ENCODE results near the gene HSFX2. TPM values are rescaled to one million over a fixed set of nuclear protein-coding genes. Genes with fewer than 3 reads are reported as not detected.
"Not testable (repeated sequence)": the region's sequence is repeated elsewhere in the genome, so short reads cannot be mapped to it uniquely, and the experiment has no call there.

Gene HSFX2, protein sequence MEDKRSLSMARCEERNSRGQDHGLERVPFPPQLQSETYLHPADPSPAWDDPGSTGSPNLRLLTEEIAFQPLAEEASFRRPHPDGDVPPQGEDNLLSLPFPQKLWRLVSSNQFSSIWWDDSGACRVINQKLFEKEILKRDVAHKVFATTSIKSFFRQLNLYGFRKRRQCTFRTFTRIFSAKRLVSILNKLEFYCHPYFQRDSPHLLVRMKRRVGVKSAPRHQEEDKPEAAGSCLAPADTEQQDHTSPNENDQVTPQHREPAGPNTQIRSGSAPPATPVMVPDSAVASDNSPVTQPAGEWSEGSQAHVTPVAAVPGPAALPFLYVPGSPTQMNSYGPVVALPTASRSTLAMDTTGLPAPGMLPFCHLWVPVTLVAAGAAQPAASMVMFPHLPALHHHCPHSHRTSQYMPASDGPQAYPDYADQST
- 0.43 TPM in 1 of 2 replicates, not detected in the other for total RNA-seq (2014; rRNA removed; shearing (Covaris generic))
- not detected in 2 replicates for polyA plus RNA-seq (2016; fragmentation: Nextera tagmentation; extraction: Ambion mirVana)

GRCh38 chrX:149595214-149595613 lies at the start of gene HSFX2:
Gene HSFX2 (minus strand): TSS chrX:149595314. CDS start chrX:149594700, 614 bp downstream.
- H3K9ac ChIP-seq; DNase-seq; H2AFZ ChIP-seq; H4K20me1 ChIP-seq (ENCODE audit: insufficient read depth); H3K9me2 ChIP-seq (ENCODE audit: insufficient read depth); H3K4me3 ChIP-seq; H3K9me3 ChIP-seq (ENCODE audit: low read depth); H3K36me3 ChIP-seq (ENCODE audit: low read depth); H3K79me2 ChIP-seq (ENCODE audit: insufficient read depth); H3F3A ChIP-seq (ENCODE audit: insufficient read depth); H3K27me3 ChIP-seq (replicated peaks; ENCODE audit: insufficient read depth); in situ Hi-C loops (cut with MboI); H3K4me1 ChIP-seq (ENCODE audit: insufficient read depth); H3K4me2 ChIP-seq (ENCODE audit: unreplicated experiment); H3K27ac ChIP-seq: not testable (repeated sequence)
- no CpG with 5 or more reads among the region's 17 CpGs for WGBS, 2 experiments (ENCODE audit: low coverage in 1 of 2, low lambda C conversion rate in 2 of 2, missing lambda C conversion rate in 2 of 2)

- H3K79me2 ChIP-seq (ENCODE audit: insufficient read depth) = no peaks in the 10 kb centered on the region
- no peak overlapping the region for H2AFZ ChIP-seq
- H3K27ac ChIP-seq = no peak overlapping the region
- no peaks in the 10 kb centered on the region for H3K36me3 ChIP-seq (ENCODE audit: low read depth)
- WGBS, 2 experiments (ENCODE audit: low coverage in 1 of 2, low lambda C conversion rate in 2 of 2, missing lambda C conversion rate in 2 of 2) = 28 to 29% methylated on average over 4 of the region's 4 CpGs
- in situ Hi-C loops (cut with MboI) = no loop called here
- H3F3A ChIP-seq (ENCODE audit: insufficient read depth) = no peaks in the 10 kb centered on the region
- H4K20me1 ChIP-seq (ENCODE audit: insufficient read depth) = no peaks in the 10 kb centered on the region
- H3K4me3 ChIP-seq = no peak overlapping the region
- peaks cover 6% of the 10 kb centered on the region for H3K4me1 ChIP-seq (ENCODE audit: insufficient read depth)
- H3K9me3 ChIP-seq (ENCODE audit: low read depth) = no peaks in the 10 kb centered on the region
- H3K9me2 ChIP-seq (ENCODE audit: insufficient read depth) = no peaks in the 10 kb centered on the region
- no peak for DNase-seq
- H3K4me2 ChIP-seq (ENCODE audit: unreplicated experiment) = no peak overlapping the region
- H3K27me3 ChIP-seq (replicated peaks; ENCODE audit: insufficient read depth) = no peaks in the 10 kb centered on the region
- no peak for TF ChIP-seq EZH2 (IDR thresholded peaks at IDR 0.05; ENCODE audit: insufficient read depth, poor library complexity, severe bottlenecking)
- TF ChIP-seq EZH2phosphoT487 (IDR thresholded peaks at IDR 0.05; ENCODE audit: insufficient read depth, low read depth) = no peak
- no peak overlapping the region for H3K9ac ChIP-seq
Measured at GRCh38 chrX:149643496-149643895, 48.4 kb upstream of the HSFX2 start.

GRCh38 chrX:149641835-149642234 lies 46.7 kb upstream of the HSFX2 start:
- no peak for TF ChIP-seq EZH2 (IDR thresholded peaks at IDR 0.05; ENCODE audit: insufficient read depth, poor library complexity, severe bottlenecking)
- no peak for TF ChIP-seq EZH2phosphoT487 (IDR thresholded peaks at IDR 0.05; ENCODE audit: insufficient read depth, low read depth)
- no peak overlapping the region for H3K27ac ChIP-seq
- no peaks in the 10 kb centered on the region for H4K20me1 ChIP-seq (ENCODE audit: insufficient read depth)
- DNase-seq = peak; percentile 16
- no peaks in the 10 kb centered on the region for H3K36me3 ChIP-seq (ENCODE audit: low read depth)
- H3K9me3 ChIP-seq (ENCODE audit: low read depth) = no peaks in the 10 kb centered on the region
- WGBS, 2 experiments (ENCODE audit: low coverage in 1 of 2, low lambda C conversion rate in 2 of 2, missing lambda C conversion rate in 2 of 2) = 0 to 4% methylated on average over 2 of the region's 2 CpGs
- in situ Hi-C loops (cut with MboI) = no loop called here
- no peaks in the 10 kb centered on the region for H3K79me2 ChIP-seq (ENCODE audit: insufficient read depth)
- H3K4me3 ChIP-seq = no peak overlapping the region; the same call in 1 of the 2 replicates
- H3F3A ChIP-seq (ENCODE audit: insufficient read depth) = no peaks in the 10 kb centered on the region
- no peak overlapping the region for H2AFZ ChIP-seq
- H3K4me1 ChIP-seq (ENCODE audit: insufficient read depth) = peaks cover 7% of the 10 kb centered on the region
- H3K4me2 ChIP-seq (ENCODE audit: unreplicated experiment) = peak overlapping the region; percentile 28
- H3K9me2 ChIP-seq (ENCODE audit: insufficient read depth) = no peaks in the 10 kb centered on the region
- no peaks in the 10 kb centered on the region for H3K27me3 ChIP-seq (replicated peaks; ENCODE audit: insufficient read depth)
- H3K9ac ChIP-seq = no peak overlapping the region

DNA sequence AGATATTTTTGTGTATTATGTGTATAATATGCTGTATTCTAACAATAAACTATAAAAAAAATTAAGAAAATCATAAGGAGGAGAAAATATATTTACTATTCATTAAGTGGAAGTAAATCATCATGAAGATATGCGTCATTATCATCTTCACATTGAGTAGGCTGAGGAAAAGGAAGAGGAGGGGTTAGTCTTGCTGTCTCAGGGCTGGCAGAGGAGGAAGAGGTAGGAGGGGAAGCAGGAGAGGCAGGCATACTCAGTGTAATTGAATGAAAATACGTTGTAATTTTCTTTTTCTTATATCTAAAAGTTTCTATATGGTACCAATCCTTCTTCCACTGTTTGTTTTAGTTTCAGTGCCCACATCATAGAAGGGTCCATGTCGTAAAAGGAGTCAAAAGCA lies 46.3 kb upstream of the HSFX2 start:
- Histone ChIP-seq H4K20me1 (ENCODE audit: insufficient read depth) (no peaks in the 10 kb centered on the region), H3K4me1 (ENCODE audit: insufficient read depth) (peaks cover 7% of the 10 kb centered on the region), H3K27me3 (replicated peaks; ENCODE audit: insufficient read depth) (no peaks in the 10 kb centered on the region), H2AFZ (no peak overlapping the region), H3K4me3 (no peak overlapping the region; the same call in 1 of the 2 replicates), H3K9me2 (ENCODE audit: insufficient read depth) (no peaks in the 10 kb centered on the region), H3K9ac (no peak overlapping the region), H3K36me3 (ENCODE audit: low read depth) (no peaks in the 10 kb centered on the region), H3K27ac (no peak overlapping the region), H3F3A (ENCODE audit: insufficient read depth) (no peaks in the 10 kb centered on the region), H3K79me2 (ENCODE audit: insufficient read depth) (no peaks in the 10 kb centered on the region), H3K9me3 (ENCODE audit: low read depth) (no peaks in the 10 kb centered on the region), H3K4me2 (ENCODE audit: unreplicated experiment) (no peak overlapping the region)
- WGBS, 2 experiments (ENCODE audit: low coverage in 1 of 2, low lambda C conversion rate in 2 of 2, missing lambda C conversion rate in 2 of 2) = 0 to 7% methylated on average over 3 of the region's 3 CpGs
- peak; percentile 26 for DNase-seq
- in situ Hi-C loops (cut with MboI) = no loop called here
- TF ChIP-seq EZH2phosphoT487 (IDR thresholded peaks at IDR 0.05; ENCODE audit: insufficient read depth, low read depth) (no peak), EZH2 (IDR thresholded peaks at IDR 0.05; ENCODE audit: insufficient read depth, poor library complexity, severe bottlenecking) (no peak)

Data from GM23248 (cell line).